ENCODE data around the gene FZR1. TPM values are rescaled to one million over a fixed set of nuclear protein-coding genes. Genes with fewer than 3 reads are reported as not detected.

The FZR1 gene
- total RNA-seq, 1 experiment from 2014 or later: 59.1 TPM

DNA sequence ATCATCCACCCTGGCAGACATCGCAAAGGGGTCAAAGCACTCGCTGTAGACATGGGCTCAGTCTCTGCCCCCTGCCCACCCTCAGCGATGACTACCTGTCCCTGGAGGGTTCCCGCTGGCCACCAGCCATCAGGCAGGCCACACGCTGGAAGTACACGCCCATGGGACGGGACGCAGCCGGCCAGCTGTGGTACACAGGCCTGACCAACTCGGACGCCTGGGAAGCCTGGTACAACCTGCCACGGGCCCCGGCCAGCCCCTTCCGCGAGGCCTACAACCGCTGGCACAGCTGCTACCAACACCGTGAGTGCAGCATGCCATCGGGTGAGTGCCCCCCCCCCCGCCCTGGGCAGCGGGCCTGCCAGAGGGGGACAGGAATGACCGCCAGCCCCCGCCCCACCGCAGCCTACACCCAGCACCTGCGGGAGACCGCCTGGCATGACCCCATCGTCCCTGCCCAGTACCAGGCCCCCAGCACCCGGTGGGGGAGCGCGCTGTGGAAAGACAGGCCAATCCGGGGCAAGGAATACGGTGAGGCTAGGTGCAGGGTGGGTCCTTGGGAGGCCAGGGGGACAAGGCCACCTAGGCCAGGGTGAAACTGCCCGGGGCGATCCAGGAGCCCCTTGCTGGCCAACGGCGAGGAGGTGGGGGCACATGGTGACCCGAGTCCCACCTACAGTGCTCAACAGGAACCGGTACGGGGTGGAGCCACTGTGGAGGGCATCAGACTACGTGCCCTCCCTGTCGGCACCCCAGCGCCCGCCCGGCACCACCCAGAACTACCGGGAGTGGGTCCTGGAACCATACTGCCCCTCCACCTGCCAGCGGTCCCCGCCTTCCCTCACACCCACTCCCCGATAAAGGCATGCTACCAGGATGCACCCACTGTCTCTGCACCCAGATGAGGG is 37.3 kb downstream of the FZR1 start:
- no peak for DNase-seq
- CTCF ChIA-PET: interaction anchor here (1.5 kb wide), 1 partner anchor 14 kb away, joined by 3 read pairs; the partner anchor contains the start of gene MFSD12
- H3K27me3 ChIP-seq (replicated peaks; ENCODE audit: control insufficient read depth, insufficient read depth, low read length): no peaks in the 10 kb centered on the region
- H3K36me3 ChIP-seq (ENCODE audit: control insufficient read depth, insufficient read depth, low read length): no peaks in the 10 kb centered on the region; the same call in 1 of the 2 replicates
- POLR2A ChIA-PET: no interaction called here
- no peak overlapping the region for H3K27ac Mint-ChIP-seq (ENCODE audit: unreplicated experiment)
- TF ChIP-seq CTCF (IDR thresholded peaks at IDR 0.05; ENCODE audit: insufficient read depth in 1 of 2, low read depth in 1 of 2, low read length in 1 of 2, severe bottlenecking in 1 of 2, unreplicated experiment in 1 of 2): no peak
- H3K9me3 ChIP-seq: no peaks in the 10 kb centered on the region
- no peak overlapping the region for H3K4me3 ChIP-seq (ENCODE audit: low read depth, low read length)
- intact Hi-C loops (cut with micrococcal nuclease; ENCODE audit: unreplicated experiment): no loop called here
- H3K4me1 ChIP-seq: no peaks in the 10 kb centered on the region
- no peaks in the 10 kb centered on the region for H3K9me3 Mint-ChIP-seq (ENCODE audit: unreplicated experiment)
- no peaks in the 10 kb centered on the region for H3K4me1 Mint-ChIP-seq (ENCODE audit: low read depth, unreplicated experiment)
- no TSS peak for BruUV-seq (replicated peaks)
- H3K36me3 Mint-ChIP-seq (ENCODE audit: insufficient read depth, unreplicated experiment): peaks cover 47% of the 10 kb centered on the region
- H3K4me3 Mint-ChIP-seq (ENCODE audit: unreplicated experiment): no peak overlapping the region
- H3K27me3 Mint-ChIP-seq (ENCODE audit: insufficient read depth, unreplicated experiment): no peaks in the 10 kb centered on the region

GRCh38 chr19:3544058-3544376 is 37.9 kb downstream of the FZR1 start:
- H3K27me3 Mint-ChIP-seq (ENCODE audit: insufficient read depth, unreplicated experiment): no peaks in the 10 kb centered on the region
- H3K4me3 Mint-ChIP-seq (ENCODE audit: unreplicated experiment): no peak overlapping the region
- H3K4me3 ChIP-seq (ENCODE audit: low read depth, low read length): no peak overlapping the region
- no peaks in the 10 kb centered on the region for H3K27me3 ChIP-seq (replicated peaks; ENCODE audit: control insufficient read depth, insufficient read depth, low read length)
- H3K36me3 ChIP-seq (ENCODE audit: control insufficient read depth, insufficient read depth, low read length): no peaks in the 10 kb centered on the region; the same call in 1 of the 2 replicates
- intact Hi-C loops (cut with micrococcal nuclease; ENCODE audit: unreplicated experiment): no loop called here
- H3K9me3 ChIP-seq: no peaks in the 10 kb centered on the region
- DNase-seq: no peak
- H3K9me3 Mint-ChIP-seq (ENCODE audit: unreplicated experiment): no peaks in the 10 kb centered on the region
- CTCF ChIA-PET: interaction anchor here (1.5 kb wide), 1 partner anchor 13 kb away, joined by 3 read pairs; the partner anchor contains the start of gene MFSD12
- no peak for TF ChIP-seq CTCF (IDR thresholded peaks at IDR 0.05; ENCODE audit: insufficient read depth in 1 of 2, low read depth in 1 of 2, low read length in 1 of 2, severe bottlenecking in 1 of 2, unreplicated experiment in 1 of 2)
- H3K36me3 Mint-ChIP-seq (ENCODE audit: insufficient read depth, unreplicated experiment): peaks cover 41% of the 10 kb centered on the region
- BruUV-seq (replicated peaks): no TSS peak
- POLR2A ChIA-PET: no interaction called here
- H3K4me1 ChIP-seq: no peaks in the 10 kb centered on the region
- no peaks in the 10 kb centered on the region for H3K4me1 Mint-ChIP-seq (ENCODE audit: low read depth, unreplicated experiment)
- no peak overlapping the region for H3K27ac Mint-ChIP-seq (ENCODE audit: unreplicated experiment)

DNA sequence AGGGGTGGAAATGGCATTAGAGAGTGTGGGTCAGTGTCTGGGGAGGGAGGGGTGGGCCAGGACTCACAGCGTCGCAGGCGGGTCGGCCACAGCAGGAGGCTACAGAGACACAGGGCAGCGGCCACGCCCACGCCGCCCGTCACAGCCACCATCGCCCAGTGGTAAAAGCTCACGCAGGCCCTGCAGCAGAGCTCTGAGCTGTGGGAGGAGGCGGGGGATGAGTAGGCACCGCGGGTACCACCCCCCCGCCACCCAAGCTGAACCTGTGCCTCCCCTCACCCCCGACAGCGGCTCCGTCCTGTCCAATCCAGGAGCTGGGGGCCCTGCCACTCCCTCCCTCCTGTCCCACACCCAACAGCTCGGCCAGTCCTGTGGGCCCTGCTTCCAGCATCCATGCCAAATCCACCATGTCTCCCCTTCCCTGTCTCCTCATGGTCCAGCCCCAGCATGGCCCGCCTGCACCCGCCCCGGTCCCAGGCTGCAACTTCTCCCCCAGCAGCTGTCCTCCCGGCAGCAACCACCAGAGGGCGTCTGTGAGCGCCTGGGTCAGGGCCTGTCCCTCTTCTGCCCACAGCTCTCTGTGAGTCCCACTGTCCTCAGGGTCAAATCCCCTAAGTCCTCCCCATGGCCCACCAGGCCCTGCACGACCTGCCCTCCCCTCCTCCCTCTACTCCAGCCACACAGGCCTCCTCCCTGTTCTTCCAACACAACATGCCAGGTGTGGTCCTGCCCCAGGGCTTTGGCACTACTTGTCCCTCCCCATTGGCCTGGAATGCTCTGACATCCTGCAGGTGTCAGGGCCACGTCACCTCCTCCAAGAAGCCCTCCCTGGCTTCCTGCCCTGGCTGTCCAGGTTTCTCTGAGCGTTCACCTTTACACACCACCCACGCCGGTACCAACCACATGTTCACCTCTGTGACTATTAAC is 38.9 kb downstream of the FZR1 start:
- CTCF ChIA-PET: interaction anchor here (0.5 to 1.6 kb wide), 9 partner anchors 9 to 218 kb away, joined by 3 to 7 read pairs (median 4); partner anchors contain the start of genes MFSD12 and MRPL54
- no peak overlapping the region for H3K27ac Mint-ChIP-seq (ENCODE audit: unreplicated experiment)
- intact Hi-C loops (cut with micrococcal nuclease; ENCODE audit: unreplicated experiment): no loop called here

More for the DNA sequence above, 38.9 kb downstream of the FZR1 start:
- Mint-ChIP-seq H3K4me1 (ENCODE audit: low read depth, unreplicated experiment) (no peaks in the 10 kb centered on the region), H3K36me3 (ENCODE audit: insufficient read depth, unreplicated experiment) (peaks cover 41% of the 10 kb centered on the region), H3K27me3 (ENCODE audit: insufficient read depth, unreplicated experiment) (no peaks in the 10 kb centered on the region), H3K4me3 (ENCODE audit: unreplicated experiment) (no peak overlapping the region), H3K9me3 (ENCODE audit: unreplicated experiment) (no peaks in the 10 kb centered on the region)
- Histone ChIP-seq H3K27me3 (replicated peaks; ENCODE audit: control insufficient read depth, insufficient read depth, low read length) (no peaks in the 10 kb centered on the region), H3K4me3 (ENCODE audit: low read depth, low read length) (no peak overlapping the region), H3K36me3 (ENCODE audit: control insufficient read depth, insufficient read depth, low read length) (no peaks in the 10 kb centered on the region; the same call in 1 of the 2 replicates), H3K9me3 (no peaks in the 10 kb centered on the region), H3K4me1 (no peaks in the 10 kb centered on the region)
- TF ChIP-seq CTCF (IDR thresholded peaks at IDR 0.05; ENCODE audit: insufficient read depth in 1 of 2, low read depth in 1 of 2, low read length in 1 of 2, severe bottlenecking in 1 of 2, unreplicated experiment in 1 of 2): peak; percentile 91 to 94
- peak; percentile 63 to 84 for DNase-seq
- no TSS peak for BruUV-seq (replicated peaks)
- POLR2A ChIA-PET: no interaction called here

Measured in Caco-2 (cell line).